ENCODE results near the gene ECM1.

Gene ECM1

DNA sequence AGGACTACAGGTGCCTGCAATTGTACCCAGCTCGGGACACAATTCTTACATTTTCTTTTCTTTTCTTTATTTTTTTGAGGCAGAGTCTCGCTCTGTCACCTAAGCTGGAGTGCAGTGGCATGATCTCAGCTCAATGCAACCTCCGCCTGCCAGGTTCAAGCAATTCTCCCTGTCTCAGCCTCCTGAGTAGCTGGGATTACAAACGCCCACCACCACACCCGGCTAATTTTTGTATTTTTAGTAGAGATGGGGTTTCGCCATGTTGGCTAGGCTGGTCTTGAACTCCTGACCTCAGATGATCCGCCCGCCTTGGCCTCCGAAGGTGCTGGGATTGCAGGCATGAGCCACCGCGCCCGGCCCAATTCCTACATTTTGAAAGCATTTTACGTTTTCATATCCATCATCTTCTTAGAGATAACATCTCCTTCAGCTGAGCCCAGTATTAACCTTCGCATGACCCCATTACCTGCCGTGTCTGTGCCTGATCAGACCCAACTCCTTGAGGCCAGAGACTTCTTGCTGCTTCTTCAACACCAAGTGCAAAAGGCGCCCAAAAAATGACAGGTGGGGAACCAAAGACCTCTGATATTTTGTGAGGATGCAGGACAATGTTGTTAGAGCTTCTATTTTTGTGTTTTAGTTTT lies 38.5 kb downstream of the ECM1 start:
- DNase-seq: no peak

DNA sequence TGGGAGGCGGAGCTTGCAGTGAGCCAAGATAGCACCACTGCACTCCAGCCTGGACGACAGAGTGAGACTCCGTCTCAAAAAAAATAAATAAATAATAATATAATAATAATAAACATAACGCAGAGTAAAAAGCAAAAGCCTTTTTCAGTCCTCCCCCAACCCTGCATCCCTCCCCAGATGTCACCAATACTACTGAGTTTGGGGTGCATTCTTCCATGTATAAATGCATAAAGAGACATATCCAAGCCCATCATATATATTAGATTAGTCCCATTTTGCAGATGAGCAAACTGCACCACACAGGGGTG lies 40.4 kb downstream of the ECM1 start:
- DNase-seq: no peak

DNA sequence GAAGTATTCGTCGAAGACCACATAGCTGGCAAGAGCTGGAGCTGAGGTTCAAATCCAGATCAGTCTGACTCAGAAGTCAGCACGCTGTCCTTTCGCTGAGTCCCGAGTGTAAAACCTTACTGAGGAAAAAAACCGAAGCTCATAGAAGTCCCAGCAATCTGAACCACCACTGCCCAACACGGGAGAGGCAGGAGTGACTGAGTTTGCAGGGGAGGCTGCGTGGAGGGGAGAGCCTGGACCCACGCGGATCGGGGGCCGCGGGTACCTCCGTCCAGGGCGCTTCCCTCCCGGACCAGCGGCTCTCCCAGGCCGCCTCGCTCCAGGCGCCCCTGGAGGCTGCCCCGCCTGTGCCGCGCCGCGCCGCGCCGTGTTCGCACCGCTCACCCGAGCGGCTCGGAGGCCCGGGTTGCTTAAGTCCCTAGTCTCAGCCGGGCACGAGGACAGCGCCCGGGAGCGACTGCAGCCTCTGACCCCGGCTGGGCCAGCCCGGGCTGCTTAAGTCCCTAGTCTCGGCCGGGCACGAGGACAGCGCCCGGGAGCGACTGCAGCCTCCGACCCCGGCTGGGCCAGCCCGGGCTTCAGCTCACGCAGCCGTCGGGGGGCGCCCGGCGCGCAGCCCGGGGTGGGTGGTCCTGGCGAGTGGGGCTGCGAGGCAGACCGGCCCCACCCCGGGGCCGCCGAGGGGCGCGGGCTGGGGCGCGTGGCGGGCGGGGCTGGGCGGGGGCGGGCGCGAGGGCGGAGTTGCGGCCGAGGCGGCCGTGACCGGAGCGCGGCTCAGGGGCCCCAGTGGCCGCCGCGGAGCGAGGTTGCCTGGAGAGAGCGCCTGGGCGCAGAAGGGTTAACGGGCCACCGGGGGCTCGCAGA lies 41.0 kb downstream of the ECM1 start, which contains the start of gene ADAMTSL4:
Gene ADAMTSL4, plus strand, starts transcription at position 777 of the 864 bp plus-strand sequence. CDS start 2,881 bp downstream, outside the sequence.
- no peak for DNase-seq

DNA sequence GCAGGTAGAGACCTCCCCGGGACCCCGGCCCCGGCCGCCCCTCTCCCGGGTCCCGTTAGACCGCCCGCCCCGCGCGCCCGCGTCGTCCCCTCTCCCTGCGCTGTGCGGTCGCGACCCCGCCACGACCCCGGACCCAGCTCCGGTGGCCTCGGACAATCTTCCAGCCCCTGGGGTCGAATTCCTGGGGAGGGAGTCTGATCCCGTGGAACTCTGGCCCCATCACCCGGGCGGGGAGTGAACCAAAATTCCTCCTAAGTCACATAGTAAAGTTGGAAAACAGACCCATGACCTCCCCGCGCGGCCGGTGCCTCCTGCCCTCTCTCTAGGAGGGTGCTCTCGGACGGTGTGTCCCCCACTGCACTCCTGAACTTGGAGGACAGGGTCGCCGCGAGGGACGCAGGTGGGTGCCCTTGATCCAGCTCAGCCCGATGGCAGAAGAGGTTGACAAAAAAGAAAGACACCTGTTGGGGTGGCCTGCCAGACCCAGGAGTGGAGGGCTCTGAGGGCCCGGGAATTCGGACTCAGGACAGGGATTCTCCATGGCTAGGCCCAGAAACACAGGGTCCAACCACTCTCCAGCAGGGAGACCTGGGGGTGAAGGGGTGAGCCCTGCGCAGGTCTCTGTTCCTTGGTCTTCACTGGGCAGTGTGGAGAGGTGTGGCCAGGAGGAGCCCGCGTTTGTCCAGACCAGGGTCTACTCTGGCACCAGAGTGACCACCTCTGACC lies 41.8 kb downstream of the ECM1 start:
- DNase-seq: no peak

DNA sequence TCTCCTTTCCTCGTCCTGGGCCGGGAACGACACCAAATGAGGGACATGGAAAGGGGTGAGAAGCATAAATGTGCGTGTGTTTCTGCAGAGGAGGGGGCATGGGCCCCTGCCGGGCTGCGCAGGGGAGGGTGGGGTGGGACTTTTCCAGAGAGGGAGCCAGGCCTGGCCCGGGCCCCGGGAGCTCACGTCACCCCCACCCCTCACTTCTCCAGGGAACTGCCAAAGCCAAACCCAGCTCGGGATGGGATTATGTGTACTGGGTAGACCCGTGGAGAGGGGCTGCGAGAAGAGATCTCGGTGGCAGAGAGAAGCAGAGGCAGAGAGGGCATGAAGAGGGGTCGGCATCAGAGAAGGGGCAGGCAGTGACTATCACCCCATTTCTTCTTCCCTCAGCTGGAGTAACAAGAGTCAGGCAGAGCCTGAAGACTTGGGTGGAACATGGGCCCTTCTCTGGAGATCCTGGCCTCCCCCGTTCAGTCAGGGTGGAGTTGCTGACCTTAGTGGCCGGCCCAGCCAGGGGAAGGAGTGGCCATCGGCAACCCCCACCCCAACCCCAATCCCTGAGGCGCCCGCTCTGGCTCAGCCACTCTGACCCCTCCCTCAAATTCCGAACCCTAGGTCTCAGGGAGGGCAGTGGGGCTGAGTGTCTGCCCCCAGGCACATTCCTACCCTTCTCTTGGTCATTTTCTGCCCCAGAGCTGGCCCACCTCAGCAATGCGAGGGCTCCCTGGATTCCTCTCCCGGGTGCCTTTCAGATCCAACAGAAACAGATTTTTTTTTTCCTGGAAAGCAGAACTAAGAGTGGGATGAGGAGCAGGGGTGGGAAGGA lies 42.5 kb downstream of the ECM1 start:
- DNase-seq: no peak

DNA sequence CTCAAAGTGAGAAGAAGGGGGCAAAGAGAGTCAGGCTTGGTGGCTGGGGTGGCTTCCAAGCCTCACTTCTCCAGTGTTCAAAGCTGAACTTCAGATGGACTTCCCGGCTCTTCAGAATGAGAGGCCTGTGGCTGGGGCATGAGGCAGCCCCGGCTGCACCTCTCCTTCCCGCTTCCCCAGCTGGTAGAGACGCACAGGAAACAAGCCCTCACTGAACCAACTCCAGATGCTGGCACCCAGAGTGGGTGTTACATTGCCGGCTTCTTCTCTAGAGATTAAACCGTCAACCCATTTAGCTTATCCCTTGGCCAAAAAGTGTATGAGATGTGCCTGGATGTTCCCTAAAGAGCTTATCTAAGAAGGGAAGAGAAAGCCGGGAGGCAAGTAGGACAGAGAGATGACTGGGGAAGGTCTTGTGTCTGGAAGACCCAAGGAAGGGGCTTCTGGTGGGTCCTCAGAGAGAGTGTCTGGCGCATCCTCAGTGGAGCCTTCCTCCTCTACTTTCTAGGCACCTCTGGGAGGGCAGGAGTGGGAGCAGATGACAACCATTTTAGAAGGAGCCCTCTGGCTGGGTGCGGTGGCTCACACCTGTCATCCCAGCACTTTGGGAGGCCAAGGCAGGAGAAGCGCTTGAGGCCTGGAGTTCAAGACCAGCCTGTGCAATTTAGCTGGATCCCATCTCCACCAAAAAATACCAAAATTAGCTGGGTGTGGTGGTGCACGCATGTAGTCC lies 43.3 kb downstream of the ECM1 start:
- no peak for DNase-seq

DNA sequence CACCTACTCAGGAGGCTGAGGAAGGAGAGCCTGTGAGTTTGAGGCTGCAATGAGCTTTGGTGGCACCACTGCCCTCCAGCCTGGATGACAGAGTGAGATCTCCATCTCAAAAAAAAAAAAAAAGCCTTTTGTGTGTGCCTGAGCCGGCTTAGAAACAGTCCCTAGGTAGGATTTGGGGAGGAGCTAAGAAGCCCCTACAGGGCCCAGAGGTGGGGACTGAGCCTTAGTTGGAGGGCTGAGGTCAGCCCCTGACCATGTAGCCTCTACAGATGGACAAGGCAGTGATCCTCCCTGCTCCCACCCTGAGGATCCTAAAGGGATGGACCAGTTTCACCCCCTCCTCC lies 43.8 kb downstream of the ECM1 start:
- no peak for DNase-seq

DNA sequence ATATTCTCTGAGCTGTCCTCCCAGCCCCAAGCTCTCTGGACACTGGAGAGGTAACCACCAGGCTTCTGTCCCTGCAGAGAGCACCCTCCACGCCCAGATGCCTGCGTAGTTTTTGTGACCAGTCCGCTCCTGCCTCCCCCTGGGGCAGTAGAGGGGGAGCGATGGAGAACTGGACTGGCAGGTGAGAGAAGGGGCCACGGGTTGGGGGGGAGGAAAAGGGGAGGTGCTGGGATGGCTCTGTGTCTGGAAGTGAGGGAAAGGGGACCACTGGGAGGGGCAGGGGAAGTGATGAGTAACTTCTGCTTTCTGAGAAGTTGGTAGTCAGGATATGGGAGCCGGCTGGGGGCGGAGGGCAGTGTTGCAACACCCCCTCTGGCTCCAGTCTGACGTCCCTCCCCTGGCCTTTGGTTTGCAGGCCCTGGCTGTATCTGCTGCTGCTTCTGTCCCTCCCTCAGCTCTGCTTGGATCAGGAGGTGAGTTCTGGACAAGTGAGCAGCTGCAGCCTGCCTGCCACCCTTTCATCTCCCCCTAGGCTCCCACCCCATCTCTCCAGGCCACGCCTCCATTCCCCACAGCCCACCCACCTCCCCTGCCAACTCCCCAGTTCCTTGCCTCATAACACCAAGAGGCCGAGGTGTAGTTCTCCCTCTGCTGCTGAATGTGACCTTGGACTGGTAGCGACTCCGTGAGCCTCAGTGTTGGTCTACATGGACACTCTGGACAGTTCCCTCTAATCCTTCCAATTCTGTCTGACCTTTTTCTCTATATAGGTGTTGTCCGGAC lies 44.4 kb downstream of the ECM1 start:
- no peak for DNase-seq

DNA sequence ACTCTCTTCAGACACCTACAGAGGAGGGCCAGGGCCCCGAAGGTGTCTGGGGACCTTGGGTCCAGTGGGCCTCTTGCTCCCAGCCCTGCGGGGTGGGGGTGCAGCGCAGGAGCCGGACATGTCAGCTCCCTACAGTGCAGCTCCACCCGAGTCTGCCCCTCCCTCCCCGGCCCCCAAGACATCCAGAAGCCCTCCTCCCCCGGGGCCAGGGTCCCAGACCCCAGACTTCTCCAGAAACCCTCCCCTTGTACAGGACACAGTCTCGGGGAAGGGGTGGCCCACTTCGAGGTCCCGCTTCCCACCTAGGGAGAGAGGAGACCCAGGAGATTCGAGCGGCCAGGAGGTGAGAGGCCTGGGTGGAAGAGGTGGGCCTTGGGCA lies 45.0 kb downstream of the ECM1 start:
- no peak for DNase-seq

DNA sequence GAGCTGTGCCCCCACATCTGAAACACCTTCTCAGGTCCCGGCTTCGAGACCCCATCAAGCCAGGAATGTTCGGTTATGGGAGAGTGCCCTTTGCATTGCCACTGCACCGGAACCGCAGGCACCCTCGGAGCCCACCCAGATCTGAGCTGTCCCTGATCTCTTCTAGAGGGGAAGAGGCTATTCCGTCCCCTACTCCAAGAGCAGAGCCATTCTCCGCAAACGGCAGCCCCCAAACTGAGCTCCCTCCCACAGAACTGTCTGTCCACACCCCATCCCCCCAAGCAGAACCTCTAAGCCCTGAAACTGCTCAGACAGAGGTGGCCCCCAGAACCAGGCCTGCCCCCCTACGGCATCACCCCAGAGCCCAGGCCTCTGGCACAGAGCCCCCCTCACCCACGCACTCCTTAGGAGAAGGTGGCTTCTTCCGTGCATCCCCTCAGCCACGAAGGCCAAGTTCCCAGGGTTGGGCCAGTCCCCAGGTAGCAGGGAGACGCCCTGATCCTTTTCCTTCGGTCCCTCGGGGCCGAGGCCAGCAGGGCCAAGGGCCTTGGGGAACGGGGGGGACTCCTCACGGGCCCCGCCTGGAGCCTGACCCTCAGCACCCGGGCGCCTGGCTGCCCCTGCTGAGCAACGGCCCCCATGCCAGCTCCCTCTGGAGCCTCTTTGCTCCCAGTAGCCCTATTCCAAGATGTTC lies 45.6 kb downstream of the ECM1 start:
- DNase-seq: no peak

DNA sequence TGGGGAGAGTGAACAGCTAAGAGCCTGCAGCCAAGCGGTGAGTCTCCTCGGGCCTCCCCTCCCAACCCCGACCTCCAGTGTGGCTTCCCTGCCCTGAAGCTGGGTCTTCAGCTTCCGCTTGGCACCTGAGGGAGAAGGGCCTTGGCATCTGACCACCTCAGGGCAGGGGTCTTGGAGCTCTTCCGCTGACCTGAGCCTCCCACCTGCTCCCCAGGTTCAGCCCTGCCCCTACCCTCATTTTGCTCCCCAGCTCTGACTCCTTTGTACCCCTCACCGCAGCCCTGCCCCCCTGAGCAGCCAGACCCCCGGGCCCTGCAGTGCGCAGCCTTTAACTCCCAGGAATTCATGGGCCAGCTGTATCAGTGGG lies 46.2 kb downstream of the ECM1 start:
- no peak for DNase-seq

DNA sequence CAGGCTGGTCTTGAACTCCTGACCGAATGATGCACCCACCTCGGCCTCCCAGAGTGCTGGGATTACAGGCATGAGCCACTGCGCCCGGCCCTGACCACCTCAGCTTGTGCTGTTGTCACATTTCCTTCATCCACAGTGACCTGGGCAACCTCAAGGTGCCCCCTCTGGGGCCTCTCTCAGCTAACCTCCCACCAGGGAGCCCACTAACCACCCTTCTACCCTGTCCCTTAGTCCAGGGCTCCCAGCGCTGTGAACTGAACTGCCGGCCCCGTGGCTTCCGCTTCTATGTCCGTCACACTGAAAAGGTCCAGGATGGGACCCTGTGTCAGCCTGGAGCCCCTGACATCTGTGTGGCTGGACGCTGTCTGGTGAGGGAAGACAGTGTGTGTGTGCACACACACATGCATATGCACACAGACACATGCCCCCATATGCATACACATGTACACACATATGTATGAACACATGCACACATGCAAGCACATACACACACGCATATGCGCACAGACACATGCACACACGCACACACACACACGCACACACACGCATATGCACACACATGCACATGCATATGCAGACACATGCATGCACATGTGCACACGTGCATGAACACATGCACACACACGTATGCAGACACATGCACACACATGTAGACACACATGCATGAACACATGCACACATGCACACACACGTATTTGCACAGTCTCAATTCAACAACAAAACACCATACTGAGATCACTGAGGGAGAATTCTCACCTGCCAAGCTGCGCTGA lies 47.5 kb downstream of the ECM1 start:
- no peak for DNase-seq

DNA sequence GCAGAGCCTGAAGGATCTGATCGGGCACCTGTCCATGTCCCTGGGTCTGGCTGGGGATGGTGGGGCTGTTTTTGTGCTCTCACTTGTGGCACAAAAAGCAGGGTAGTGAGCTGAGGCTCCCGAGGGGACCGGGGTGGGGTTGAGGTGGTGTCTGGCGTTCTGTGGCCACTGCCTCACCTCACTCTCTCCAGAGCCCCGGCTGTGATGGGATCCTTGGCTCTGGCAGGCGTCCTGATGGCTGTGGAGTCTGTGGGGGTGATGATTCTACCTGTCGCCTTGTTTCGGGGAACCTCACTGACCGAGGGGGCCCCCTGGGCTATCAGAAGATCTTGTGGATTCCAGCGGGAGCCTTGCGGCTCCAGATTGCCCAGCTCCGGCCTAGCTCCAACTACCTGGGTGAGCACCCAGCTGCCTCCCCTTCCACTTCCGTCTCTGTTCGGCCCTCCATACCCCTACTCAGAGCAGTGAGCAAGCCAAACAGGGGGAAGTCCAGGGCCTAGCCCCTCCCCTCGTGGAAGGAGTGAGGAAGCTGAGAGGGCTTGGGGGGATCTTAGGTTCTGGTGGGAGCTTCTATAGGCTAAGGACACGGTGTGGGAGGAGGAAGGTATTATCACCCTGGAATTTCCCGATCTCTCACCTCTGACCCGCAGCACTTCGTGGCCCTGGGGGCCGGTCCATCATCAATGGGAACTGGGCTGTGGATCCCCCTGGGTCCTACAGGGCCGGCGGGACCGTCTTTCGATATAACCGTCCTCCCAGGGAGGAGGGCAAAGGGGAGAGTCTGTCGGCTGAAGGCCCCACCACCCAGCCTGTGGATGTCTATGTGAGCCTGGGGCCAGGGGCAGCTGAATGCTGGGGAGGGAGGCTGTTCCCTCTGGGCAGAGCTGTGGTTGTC lies 48.3 kb downstream of the ECM1 start:
- DNase-seq: no peak

DNA sequence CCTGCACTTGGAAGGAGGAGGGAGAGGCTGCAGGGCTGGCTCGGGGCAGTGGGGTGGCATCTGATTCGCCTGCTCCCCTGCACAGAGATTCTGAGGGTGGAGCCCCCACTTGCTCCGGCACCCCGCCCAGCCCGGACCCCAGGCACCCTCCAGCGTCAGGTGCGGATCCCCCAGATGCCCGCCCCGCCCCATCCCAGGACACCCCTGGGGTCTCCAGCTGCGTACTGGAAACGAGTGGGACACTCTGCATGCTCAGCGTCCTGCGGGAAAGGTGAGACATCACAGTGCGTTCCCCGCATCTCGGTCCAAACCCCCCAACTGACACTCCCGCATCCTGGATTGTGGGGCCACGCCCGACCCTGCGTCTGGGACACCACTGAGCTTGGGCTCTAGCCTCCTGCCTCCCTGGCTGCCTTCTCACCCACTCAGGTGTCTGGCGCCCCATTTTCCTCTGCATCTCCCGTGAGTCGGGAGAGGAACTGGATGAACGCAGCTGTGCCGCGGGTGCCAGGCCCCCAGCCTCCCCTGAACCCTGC lies 49.2 kb downstream of the ECM1 start:
- DNase-seq: no peak

DNA sequence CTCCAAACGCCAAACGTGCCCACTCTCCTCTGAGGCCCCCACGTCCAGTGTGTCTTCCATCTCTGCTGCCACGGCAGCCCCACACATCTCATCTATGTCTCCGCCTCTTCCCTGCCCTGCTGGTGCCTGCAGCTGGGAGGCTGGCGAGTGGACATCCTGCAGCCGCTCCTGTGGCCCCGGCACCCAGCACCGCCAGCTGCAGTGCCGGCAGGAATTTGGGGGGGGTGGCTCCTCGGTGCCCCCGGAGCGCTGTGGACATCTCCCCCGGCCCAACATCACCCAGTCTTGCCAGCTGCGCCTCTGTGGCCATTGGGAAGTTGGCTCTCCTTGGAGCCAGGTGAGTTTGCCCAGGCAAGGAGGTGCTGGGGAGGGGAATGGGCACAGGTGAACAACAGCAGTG lies 49.9 kb downstream of the ECM1 start:
- DNase-seq: no peak

DNA sequence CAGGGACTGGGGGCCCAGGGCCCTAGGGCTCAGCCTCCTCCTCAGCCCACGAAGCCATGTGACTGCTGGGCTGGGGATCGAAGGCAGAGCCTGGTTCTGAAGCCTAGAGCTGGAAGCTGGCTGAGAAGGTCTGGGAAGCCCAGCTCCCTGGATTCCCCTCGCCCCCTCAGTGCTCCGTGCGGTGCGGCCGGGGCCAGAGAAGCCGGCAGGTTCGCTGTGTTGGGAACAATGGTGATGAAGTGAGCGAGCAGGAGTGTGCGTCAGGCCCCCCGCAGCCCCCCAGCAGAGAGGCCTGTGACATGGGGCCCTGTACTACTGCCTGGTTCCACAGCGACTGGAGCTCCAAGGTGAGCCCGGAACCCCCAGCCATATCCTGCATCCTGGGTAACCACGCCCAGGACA lies 50.4 kb downstream of the ECM1 start:
- DNase-seq: no peak

DNA sequence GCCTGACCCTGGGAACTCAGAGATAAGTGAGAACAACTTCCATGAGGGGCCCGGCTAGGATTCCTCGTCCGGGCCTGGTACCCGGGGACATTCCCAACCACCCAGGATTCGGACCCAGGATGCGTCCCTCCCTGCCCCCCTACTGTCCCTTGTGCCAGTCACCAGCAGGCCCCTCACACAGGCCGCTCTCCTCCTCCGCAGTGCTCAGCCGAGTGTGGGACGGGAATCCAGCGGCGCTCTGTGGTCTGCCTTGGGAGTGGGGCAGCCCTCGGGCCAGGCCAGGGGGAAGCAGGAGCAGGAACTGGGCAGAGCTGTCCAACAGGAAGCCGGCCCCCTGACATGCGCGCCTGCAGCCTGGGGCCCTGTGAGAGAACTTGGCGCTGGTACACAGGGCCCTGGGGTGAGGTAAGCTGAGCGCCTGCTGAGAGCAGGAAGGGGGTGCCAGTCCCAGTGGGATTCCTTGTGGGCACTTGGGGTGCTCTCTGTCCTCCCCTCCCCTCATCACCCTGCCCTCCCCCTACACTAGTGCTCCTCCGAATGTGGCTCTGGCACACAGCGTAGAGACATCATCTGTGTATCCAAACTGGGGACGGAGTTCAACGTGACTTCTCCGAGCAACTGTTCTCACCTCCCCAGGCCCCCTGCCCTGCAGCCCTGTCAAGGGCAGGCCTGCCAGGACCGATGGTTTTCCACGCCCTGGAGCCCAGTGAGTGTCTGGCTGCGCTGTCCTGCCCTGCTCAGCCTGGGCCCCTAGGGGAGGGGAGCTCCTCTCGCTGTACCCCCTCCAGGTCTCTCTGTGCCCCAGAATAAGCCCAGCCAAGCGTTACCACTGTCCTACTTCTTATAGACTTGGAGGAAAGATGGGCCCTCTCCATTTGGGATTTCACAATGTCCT lies 51.1 kb downstream of the ECM1 start:
- no peak for DNase-seq

DNA sequence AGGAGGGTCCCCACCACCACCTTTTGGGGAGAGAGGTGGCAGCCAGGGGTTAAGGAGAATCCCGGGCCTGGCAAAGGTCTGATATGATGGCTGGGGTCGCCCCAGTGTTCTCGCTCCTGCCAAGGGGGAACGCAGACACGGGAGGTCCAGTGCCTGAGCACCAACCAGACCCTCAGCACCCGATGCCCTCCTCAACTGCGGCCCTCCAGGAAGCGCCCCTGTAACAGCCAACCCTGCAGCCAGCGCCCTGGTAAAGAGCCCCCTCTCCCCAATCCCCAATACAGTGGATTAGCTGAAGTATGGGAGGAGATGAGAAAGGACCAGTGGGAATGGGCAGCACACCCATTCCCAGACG lies 51.7 kb downstream of the ECM1 start:
- no peak for DNase-seq

Data from stimulated activated CD4-positive, alpha-beta T cell treated with anti-CD3 and anti-CD28 coated beads, Interleukin-12 subunit alpha, Interleukin-12 subunit beta, amount 100 ng/mL, for 4 hours (primary cell).